Muscle of leg (tissue), 11 donors: ENCODE results near the gene UBASH3A. TPM values are rescaled to one million over a fixed set of nuclear protein-coding genes. Genes with fewer than 3 reads are reported as not detected.

Experiments
- DNase-seq: peaks from one replicate; pipeline ENCODE4 v3.0.0; 2013
- H3K27ac ChIP-seq: one replicate; pipeline ENCODE4 v1.5.1; 2013; ENCODE audit warnings: mild to moderate bottlenecking, low read length, control low read depth
- H3K27me3 ChIP-seq: one replicate; pipeline ENCODE4 v1.6.1; 2013; ENCODE audit warnings: low read length; ENCODE audit not compliant: control insufficient read depth, insufficient read depth
- H3K36me3 ChIP-seq: one replicate; pipeline ENCODE4 v1.6.1; 2013; ENCODE audit warnings: low read length; ENCODE audit not compliant: control insufficient read depth, insufficient read depth
- H3K4me1 ChIP-seq: one replicate; pipeline ENCODE4 v1.6.1; 2013; ENCODE audit warnings: low read length; ENCODE audit not compliant: control insufficient read depth, insufficient read depth
- H3K4me3 ChIP-seq: one replicate; pipeline ENCODE4 v1.5.1; 2013; ENCODE audit warnings: low read length, control low read depth
- H3K9me3 ChIP-seq: replicated peaks from 2 replicates; pipeline ENCODE4 v1.6.1; 2013; ENCODE audit warnings: low read depth, low read length; ENCODE audit not compliant: control insufficient read depth
- WGBS: methylation state at CpG from one replicate; pipeline ENCODE4 v1.1.5; 2013; ENCODE audit warnings: missing lambda C conversion rate; ENCODE audit not compliant: insufficient coverage; 5-methylcytosine and 5-hydroxymethylcytosine counted together
- polyA plus RNA-seq, 8 donors: library from polyadenylated mRNA; unstranded; fragments of 120-200 nt; gene quantifications; one replicate each; pipeline versions ENCODE4 v1.2.1 to v1.2.3, GENCODE V29; 2013; ENCODE audit warnings: inconsistent platforms in 1 of 8, low replicate concordance in 1 of 8; ENCODE audit not compliant: insufficient read length in 8 of 8, insufficient read depth in 1 of 8
- total RNA-seq: library from RNA; stranded (reverse); fragments of 120-200 nt; gene quantifications from one replicate; pipeline ENCODE4 v1.2.4, GENCODE V29; 2013

Gene UBASH3A
- total and polyA plus RNA-seq, 9 donors = 0.04 to 0.09 (median 0.08) TPM; not detected in 5

DNA sequence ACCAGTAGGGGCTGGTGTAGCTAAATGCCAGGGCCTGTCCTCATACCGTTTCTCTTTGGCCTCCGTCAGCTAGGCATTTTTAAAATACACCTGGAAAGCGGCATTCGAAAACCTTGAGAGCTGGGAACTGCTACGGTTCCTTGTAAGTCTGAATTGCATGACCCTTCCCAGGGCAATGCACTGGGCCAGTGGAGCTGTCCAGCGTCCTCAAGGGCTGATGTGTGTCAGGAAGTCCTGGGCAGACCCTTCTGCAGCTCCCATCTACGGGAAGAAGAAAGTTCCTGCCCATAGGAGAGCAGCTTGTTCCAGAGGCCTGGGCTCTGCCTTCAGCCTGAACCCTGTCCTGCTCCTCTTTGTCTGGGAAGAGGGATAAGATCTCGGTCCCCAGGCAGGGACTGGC is 34.1 kb downstream of the UBASH3A start:
- Histone ChIP-seq H3K27ac (no peak overlapping the region), H3K36me3 (no peaks in the 10 kb centered on the region), H3K27me3 (peaks cover 6% of the 10 kb centered on the region), H3K4me1 (no peaks in the 10 kb centered on the region), H3K9me3 (peaks cover 2% of the 10 kb centered on the region), H3K4me3 (no peak overlapping the region)
- 38% methylated on average over 8 of the region's 8 CpGs for WGBS
- peak; percentile 53 for DNase-seq

DNA sequence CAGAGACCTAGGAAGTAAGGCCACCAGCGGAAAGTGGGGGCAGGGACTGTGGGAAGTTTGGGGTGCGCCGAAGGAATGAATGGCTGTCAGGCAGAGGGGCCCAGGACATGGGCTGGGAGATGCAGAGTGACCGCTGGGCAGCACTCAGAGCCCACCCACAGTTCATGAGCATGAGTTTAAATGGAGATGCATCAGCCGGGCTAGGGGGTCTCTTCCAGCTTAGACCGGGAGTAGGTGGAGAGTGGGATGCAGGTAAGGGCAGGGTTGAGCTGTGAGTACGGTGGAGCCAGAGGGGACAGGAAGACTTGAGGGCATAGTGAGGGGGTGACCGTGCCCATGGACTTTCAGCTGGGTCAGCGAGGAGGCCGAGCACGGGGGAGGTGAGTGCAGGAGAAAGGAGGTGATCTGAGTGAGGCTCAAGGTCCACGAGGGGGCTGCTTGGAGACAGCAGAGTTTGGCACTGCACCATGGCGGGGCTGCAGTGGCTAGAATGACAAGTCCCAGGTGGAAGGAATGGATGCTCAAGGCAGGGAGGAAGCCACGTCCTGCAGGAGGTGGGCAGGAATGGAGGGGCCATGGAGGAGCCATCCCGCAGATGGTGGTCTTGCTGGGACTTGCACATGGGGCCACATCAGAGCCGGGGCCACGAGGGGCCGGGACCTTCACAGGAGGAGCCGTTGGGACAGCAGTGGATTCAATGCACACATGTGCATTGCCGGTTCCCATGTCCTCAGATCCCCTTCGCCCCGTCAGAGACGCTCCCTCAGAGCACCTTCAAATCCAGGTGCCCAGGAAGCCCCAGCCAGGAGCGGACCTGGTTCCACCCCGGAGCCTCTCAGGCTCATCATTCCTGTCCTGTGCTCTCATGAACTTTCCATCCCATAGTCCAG is 34.9 kb downstream of the UBASH3A start:
- 78% methylated on average over 25 of the region's 25 CpGs for WGBS
- H3K27me3 ChIP-seq = peaks cover 7% of the 10 kb centered on the region

GRCh38 chr21:42439284-42440186 is 35.8 kb downstream of the UBASH3A start:
- DNase-seq = no peak
- H3K4me1 ChIP-seq = no peaks in the 10 kb centered on the region
- 75% methylated on average over 15 of the region's 17 CpGs for WGBS
- H3K27ac ChIP-seq = no peak overlapping the region
- no peaks in the 10 kb centered on the region for H3K36me3 ChIP-seq
- H3K4me3 ChIP-seq = no peak overlapping the region
- H3K27me3 ChIP-seq = peaks cover 7% of the 10 kb centered on the region
- H3K9me3 ChIP-seq = no peaks in the 10 kb centered on the region

More for the DNA sequence above, 34.9 kb downstream of the UBASH3A start:
- Histone ChIP-seq H3K36me3 (no peaks in the 10 kb centered on the region), H3K27ac (no peak overlapping the region), H3K9me3 (no peaks in the 10 kb centered on the region), H3K4me3 (no peak overlapping the region), H3K4me1 (no peaks in the 10 kb centered on the region)
- DNase-seq = no peak

- no peak overlapping the region for H3K4me3 ChIP-seq
- no peaks in the 10 kb centered on the region for H3K9me3 ChIP-seq
- no peaks in the 10 kb centered on the region for H3K36me3 ChIP-seq
- 66% methylated on average over 11 of the region's 12 CpGs for WGBS
- no peak overlapping the region for H3K27ac ChIP-seq
- H3K27me3 ChIP-seq = peaks cover 7% of the 10 kb centered on the region
- no peaks in the 10 kb centered on the region for H3K4me1 ChIP-seq
- no peak for DNase-seq
Observed at GRCh38 chr21:42440187-42440792, 36.6 kb downstream of the UBASH3A start.

- 70% methylated on average over 5 of the region's 6 CpGs for WGBS
Observed at GRCh38 chr21:42441963-42442362, 38.3 kb downstream of the UBASH3A start.

GRCh38 chr21:42443181-42443785 is 39.6 kb downstream of the UBASH3A start:
- Histone ChIP-seq H3K36me3 (no peaks in the 10 kb centered on the region), H3K4me3 (no peak overlapping the region), H3K4me1 (no peaks in the 10 kb centered on the region), H3K27ac (no peak overlapping the region), H3K9me3 (no peaks in the 10 kb centered on the region), H3K27me3 (peaks cover 7% of the 10 kb centered on the region)
- no peak for DNase-seq
- 83% methylated on average over 9 of the region's 15 CpGs for WGBS

More at GRCh38 chr21:42441963-42442362, 38.3 kb downstream of the UBASH3A start:
- Histone ChIP-seq H3K4me1 (no peaks in the 10 kb centered on the region), H3K36me3 (no peaks in the 10 kb centered on the region), H3K9me3 (no peaks in the 10 kb centered on the region), H3K4me3 (no peak overlapping the region), H3K27me3 (peaks cover 7% of the 10 kb centered on the region), H3K27ac (no peak overlapping the region)
- no peak for DNase-seq

DNA sequence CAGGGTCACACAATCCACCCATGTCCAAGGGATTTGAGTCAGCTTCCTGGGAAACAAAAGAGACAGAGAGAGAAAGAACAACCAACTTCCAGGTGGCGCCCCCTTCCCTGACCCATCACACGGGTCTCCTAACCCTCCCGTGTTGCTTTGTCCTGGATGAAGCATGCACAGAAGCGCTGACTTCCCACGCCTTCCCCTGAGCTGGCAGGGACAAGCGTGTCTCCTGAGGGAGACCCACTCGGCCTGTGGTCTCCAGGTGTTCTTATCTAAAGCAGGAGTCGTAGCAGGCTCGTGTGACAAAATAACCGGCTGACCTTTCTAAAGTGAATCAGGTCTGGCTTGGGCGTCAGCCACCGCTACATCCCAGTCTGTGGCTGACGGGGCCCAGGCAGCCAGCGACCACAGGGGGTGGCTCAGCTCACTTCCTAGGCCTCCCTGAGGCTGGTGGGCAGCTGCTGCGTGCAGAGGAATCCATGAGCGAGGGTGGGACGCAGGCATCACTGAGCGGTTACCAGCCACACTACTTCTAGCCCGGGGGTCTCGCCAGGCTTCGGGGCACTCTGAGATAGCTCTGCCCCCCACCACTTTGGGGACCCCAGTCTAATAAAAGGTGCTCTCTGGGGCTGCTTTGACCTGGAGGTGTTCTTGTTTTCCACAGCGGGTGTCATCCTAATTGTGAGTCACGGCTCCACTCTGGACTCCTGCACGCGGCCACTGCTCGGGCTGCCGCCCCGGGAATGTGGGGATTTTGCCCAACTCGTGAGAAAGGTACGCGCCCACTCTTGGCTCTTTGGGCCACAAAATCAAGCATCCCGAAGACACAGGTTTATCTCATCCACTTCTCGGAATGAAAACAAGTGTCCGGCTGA is 40.4 kb downstream of the UBASH3A start:
- DNase-seq = no peak
- Histone ChIP-seq H3K4me3 (no peak overlapping the region), H3K27ac (no peak overlapping the region), H3K4me1 (no peaks in the 10 kb centered on the region), H3K27me3 (peaks cover 5% of the 10 kb centered on the region), H3K36me3 (no peaks in the 10 kb centered on the region), H3K9me3 (no peaks in the 10 kb centered on the region)
- WGBS = 71% methylated on average over 31 of the region's 34 CpGs

DNA sequence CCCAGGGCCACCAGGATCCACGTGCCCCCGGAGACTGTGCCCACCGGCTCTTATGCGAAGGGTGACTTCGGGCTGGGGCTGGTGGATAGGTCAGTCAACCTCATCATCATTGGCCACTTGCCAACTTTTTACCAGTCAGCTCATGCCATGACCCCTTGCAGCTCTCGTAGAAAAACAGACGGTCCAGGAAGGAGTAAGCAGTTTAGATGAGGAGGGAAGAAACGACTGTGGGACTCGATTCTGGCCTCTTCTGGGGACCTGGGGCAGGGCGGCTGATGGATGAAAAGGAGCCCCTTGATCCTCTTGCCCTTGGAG is 41.0 kb downstream of the UBASH3A start:
- no peaks in the 10 kb centered on the region for H3K9me3 ChIP-seq
- no peaks in the 10 kb centered on the region for H3K36me3 ChIP-seq
- 83% methylated on average over 9 of the region's 10 CpGs for WGBS
- H3K27ac ChIP-seq = no peak overlapping the region
- H3K27me3 ChIP-seq = peaks cover 5% of the 10 kb centered on the region
- DNase-seq = no peak
- H3K4me1 ChIP-seq = no peaks in the 10 kb centered on the region
- no peak overlapping the region for H3K4me3 ChIP-seq

DNA sequence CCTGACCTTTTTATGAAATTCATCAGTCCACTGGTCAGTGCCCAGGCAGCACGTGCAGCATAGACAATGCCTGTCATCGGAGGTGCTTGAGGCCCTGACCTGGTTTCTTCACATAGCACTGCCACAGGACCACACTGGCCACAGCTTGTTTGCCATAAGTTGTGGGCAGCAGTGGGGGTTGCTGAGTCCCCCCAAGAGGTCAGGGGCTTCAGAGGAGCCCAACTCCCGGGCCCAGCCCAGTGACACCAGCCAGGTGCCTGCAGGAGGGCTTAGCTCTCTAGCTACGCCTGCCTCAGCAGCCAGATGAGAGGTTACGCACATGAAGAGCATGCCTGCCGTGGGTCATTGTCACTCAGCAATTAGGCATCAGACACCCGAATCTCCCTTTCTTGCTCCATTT is 41.6 kb downstream of the UBASH3A start:
- no peak for DNase-seq
- Histone ChIP-seq H3K36me3 (no peaks in the 10 kb centered on the region), H3K27ac (no peak overlapping the region), H3K9me3 (no peaks in the 10 kb centered on the region), H3K27me3 (peaks cover 5% of the 10 kb centered on the region), H3K4me3 (no peak overlapping the region), H3K4me1 (no peaks in the 10 kb centered on the region)
- 81% methylated on average over 6 of the region's 7 CpGs for WGBS
